GM18507 (cell line): Measurements from ENCODE around the gene GSG1L.

Experiments used
- DNase-seq: peaks from one replicate; pipeline ENCODE4 v3.0.0; 2011; ENCODE audit warnings: low read depth; ENCODE audit not compliant: insufficient read length; ENCODE audit errors: extremely low spot score
- FAIRE-seq: peaks from 2 replicates; lab custom pipeline; 2011; peaks lifted over from hg19 to GRCh38; lab: Jason Lieb, UNC

GSG1L gene

DNA sequence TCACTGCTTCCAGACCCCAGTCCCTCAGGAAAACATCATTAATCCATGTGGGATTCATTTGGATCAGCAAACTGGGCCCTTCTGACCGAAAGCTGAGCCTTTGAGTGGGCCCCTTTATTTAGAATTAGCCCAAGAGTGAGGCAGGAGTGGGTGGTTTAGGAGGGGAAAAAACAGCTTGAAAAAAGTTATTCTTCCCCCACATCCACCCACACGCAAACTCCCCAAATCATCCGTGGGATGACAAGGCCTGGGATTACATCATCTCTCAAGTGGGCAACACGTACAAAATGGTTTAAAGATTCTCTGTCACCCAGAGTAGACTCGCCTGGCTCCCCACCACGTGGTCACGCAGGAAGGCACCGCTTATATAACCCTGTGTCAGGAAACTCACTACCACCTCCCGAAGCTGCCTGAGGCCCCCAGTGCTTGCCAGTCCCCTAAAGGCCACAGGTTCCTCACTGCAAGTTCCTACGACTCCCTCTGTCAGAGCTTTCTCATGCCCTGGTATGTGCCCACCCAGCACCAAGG lies 27.6 kb downstream of the GSG1L start:
- no peak for FAIRE-seq

GRCh38 chr16:28033870-28034269 lies 29.6 kb downstream of the GSG1L start:
- FAIRE-seq: no peak
- no peak for DNase-seq

More for the DNA sequence above, 27.6 kb downstream of the GSG1L start:
- DNase-seq: no peak

- DNase-seq (no peak), FAIRE-seq (no peak)
These were observed 34.0 kb downstream of the GSG1L start for GRCh38 chr16:28029387-28030002.

- FAIRE-seq (no peak), DNase-seq (no peak)
These were observed 36.5 kb downstream of the GSG1L start for GRCh38 chr16:28027055-28027454.

DNA sequence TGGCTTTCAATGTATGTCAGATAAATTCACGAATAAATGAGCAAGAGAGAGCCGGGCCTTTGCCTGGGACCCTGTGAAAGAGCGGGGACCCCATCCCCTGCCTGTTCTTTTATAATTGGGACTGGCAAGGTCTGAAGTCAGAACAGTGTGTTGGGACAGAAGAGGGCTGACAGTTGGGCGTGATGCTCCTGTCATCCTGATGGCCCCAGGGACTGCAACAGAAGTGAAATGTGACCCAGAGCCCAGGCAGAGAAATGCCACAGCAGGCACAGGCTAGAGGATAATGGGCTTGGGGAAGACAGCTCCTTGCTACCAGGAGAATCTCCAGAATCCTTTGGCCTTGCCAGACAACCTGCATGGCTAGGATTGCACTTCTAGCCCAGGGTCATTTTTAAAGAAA lies 37.9 kb downstream of the GSG1L start:
- no peak for FAIRE-seq

DNA sequence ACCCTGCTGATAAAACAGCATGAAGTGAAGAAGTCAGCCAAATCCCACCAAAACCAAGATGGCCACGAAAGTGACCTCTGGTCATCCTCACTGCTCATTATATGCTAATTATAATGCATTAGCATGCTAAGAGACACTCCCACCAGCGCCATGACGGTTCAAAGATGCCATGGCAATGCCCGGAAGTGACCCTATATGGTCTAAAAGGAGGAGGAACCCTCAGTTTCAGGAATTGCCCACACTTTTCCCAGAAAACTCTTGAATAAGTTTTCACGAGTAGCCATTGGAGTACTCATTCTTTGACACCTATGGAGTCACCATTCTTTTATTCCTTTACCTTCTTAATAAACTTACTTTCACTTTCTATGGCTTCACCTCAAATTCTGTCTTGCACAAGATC lies 44.3 kb downstream of the GSG1L start:
- DNase-seq: no peak
- FAIRE-seq: no peak

More for the DNA sequence above, 37.9 kb downstream of the GSG1L start:
- DNase-seq: no peak

DNA sequence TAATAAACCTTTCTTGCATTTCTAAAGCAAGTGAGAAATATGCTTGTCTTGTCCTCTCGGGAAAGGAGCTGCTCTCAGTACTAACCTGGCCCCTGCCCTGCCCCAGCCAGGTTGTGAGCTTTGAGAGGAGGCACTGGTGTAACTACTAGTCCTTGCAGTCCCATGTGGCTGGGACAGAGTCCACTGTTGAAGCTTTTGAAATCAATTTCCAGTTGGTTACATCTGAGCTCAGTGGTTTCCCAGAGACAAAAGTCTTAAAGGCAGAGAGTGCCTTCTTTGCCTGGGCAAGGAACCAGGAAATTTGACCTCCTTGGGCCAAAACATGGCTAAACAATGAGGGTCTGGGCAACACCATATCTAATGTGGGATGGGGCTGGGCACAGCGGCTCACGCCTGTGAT lies 48.7 kb downstream of the GSG1L start:
- DNase-seq: no peak
- no peak for FAIRE-seq

DNA sequence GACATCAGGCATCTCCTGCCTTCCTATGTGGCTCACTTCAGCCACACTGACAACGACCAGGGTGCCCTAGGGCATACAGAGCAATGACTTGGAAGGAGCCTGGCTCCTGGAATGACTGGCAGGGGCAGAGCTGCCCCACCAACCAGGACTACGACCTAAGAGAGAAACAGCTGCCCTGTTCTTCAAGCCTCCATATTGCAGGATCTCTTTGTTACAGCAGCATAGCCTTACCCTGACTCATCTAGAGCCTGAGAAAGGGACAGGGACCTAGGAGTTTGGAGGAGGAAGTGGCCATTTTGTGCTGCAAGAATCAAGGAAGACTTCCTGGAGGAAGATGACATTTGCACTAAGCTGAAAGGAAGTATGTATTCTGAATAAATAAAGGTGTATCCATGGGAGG lies 49.6 kb downstream of the GSG1L start:
- DNase-seq (no peak), FAIRE-seq (no peak)

DNA sequence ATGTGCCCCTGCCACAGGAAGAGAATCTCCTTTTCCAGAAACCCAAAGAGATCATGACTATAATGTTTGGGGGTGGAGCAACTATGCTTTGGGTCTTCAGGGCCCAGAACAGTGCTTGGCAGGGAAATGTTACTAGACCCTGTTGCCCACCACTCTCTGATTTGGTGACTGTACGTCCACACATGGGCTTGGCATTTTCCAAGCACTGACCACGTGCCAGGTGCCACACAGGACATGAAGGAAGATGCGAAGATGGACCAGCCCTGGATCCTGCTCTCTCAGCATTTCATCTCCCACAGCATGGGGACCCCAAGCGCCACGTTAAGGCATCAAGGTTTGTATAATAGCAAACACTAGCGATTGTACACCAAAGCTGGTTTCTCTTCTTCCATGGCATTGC lies 50.1 kb downstream of the GSG1L start:
- FAIRE-seq (no peak), DNase-seq (no peak)

- DNase-seq: no peak
These were observed 51.5 kb downstream of the GSG1L start for GRCh38 chr16:28011971-28012445.

DNA sequence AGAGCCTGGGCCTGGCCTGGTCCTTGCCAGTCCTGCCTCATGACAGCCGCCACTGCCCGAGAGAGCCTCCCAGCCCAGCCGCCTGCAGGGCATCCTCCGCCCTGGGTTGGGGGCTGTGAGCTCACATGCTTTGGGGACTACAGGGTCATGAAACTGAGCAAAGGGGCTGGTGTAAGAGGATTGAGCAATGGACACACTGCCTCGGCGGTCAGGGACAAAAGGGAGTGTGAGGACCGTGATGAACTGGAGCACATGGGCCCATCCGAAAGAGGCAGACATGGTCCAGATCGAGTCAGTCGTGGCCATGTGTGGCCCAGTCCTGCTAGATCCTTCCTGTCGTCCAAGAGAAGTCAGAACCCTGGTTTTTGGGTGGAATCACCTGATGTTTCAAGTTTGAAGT lies 52.3 kb downstream of the GSG1L start:
- FAIRE-seq: no peak

More at GRCh38 chr16:28011971-28012445, 51.5 kb downstream of the GSG1L start:
- no peak for FAIRE-seq

GRCh38 chr16:28010671-28011070 lies 52.8 kb downstream of the GSG1L start:
- DNase-seq (no peak), FAIRE-seq (no peak)

More for the DNA sequence above, 52.3 kb downstream of the GSG1L start:
- DNase-seq: no peak

DNA sequence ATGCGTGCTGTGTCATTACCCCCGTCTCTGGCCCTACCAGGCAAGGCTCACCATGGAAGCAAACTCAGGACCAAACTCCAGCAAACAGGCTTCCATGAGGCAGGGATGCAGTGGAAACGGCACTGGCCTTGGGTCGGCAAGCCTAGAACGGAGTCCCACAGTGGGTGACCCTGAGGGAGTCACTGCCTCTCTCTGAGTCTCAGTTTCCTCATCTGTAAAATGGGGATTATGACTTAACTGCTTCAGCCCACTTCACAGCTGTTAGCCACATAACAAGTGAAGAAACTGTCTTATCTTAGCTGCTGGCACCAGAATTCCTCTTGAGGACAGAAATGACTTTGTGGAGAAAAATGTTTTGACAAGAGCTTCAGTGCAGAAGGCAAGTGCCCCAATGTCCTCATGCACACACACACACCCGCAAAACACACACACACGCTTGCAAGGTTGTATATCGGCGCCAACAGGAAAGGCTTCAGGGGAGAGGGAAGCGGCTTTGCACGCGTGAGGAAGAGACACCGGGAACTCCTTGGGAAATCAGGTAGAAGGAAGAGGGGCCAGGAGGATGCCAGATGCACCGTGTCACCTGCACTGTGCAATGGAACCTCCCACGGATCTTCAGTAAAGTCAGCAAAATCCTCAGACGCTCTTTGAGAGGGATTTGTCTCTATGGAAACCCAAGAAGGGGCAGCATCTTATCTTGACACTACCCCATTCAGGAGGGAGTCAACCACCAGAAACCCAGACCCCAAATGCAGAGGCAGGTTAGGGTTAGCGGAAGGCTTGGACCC lies 53.7 kb downstream of the GSG1L start:
- no peak for FAIRE-seq
- DNase-seq: no peak

GRCh38 chr16:28003923-28004322 lies 59.6 kb downstream of the GSG1L start:
- no peak for FAIRE-seq
- no peak for DNase-seq

DNA sequence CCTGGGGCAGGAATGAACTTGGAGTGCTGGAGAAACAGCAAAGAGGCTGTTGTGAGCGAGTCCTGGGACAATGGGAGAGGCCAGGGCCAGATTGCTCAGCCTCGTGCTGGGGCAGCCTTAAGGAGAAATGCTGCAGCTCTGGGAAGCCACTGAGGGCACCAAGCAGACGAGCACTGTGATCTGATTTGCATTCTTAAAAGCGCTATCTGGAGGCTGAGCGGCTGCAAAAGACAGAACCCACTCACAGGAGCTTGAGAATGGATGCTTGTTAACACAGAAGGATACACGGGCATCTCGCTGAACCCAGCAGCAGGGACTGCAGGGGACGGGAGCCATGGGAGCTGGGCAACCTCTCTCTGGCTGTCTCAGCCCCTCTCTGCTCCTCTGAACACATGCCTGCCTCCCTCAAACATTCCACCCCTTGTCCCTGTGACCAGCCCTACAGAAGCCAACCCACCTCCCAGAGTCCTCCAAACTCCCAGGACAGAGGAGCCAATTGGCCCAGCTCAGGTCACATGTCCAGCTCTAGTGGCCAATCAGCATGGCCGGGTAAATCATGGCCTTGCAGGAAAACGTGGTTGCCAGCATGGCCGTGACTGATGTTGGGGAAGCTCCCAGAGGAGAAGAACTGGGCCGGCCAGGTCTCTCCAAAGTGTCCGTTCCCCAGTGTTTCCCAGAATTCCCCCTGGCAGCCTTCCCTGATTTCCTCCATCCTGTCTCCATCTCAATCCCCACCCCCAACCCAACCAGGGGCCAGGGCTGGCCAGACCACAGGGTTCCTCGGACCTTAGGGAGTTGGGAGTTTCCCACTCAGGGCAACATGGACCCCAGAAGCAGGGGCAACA lies 60.3 kb downstream of the GSG1L start:
- FAIRE-seq: no peak

DNA sequence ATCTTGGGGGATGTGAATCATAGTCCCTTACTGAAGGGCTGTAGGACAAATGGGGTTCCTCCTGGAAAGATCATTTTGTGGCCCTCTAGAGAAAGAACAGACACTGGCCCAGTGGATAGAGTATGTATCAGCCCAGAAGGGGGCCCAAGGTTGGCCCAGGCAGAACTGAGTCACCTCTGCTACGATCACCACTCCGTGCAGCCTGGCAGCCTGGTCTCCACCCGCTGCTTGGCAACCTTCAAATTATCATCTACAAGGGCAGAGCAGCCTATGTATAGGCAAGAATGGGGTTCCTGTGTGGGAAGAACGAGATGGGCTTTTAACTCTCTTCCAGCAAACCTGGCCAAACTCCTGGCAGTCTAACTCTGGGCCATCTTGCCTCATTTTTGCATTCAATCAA lies 61.9 kb downstream of the GSG1L start:
- FAIRE-seq: no peak

More for the DNA sequence above, 60.3 kb downstream of the GSG1L start:
- no peak for DNase-seq

DNA sequence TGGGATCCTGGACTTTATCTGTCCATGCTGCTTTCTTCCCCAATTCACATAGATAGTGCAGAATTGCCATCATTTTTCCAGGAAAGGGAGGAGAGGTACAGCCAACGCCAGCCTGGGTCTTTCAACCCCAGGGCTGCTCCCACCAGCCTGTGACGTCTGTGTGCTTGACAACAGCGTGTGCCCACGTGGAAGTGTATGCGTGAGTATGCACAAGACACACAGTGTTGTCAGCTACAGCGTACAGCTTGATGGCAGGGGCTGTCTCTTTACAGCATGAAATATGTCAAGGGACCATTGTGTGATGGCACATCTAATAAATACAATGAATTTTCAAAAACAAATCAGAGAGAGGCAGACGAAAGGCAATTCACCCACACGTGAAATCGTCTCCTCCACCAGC lies 62.3 kb downstream of the GSG1L start:
- no peak for FAIRE-seq
- no peak for DNase-seq

More for the DNA sequence above, 61.9 kb downstream of the GSG1L start:
- DNase-seq: no peak

- DNase-seq (no peak), FAIRE-seq (no peak)
These were observed 63.0 kb downstream of the GSG1L start for GRCh38 chr16:28000314-28001169.

- DNase-seq (no peak), FAIRE-seq (no peak)
These were observed 63.8 kb downstream of the GSG1L start for GRCh38 chr16:27999687-28000086.
